ENCODE data around the gene SLC26A11. TPM values are rescaled to one million over a fixed set of nuclear protein-coding genes. Genes with fewer than 3 reads are reported as not detected.

SLC26A11 gene
- total RNA-seq, 3 donors from 2014 or later = 13.8 to 18.1 (median 14.0) TPM

GRCh38 chr17:80264205-80265075, 44.2 kb downstream of the SLC26A11 start:
- no peak overlapping the region for H3K4me3 ChIP-seq
- DNase-seq = peak; percentile 41 to 87 (median 65)
- ATAC-seq = no peak
- TF ChIP-seq, protein P1, sequence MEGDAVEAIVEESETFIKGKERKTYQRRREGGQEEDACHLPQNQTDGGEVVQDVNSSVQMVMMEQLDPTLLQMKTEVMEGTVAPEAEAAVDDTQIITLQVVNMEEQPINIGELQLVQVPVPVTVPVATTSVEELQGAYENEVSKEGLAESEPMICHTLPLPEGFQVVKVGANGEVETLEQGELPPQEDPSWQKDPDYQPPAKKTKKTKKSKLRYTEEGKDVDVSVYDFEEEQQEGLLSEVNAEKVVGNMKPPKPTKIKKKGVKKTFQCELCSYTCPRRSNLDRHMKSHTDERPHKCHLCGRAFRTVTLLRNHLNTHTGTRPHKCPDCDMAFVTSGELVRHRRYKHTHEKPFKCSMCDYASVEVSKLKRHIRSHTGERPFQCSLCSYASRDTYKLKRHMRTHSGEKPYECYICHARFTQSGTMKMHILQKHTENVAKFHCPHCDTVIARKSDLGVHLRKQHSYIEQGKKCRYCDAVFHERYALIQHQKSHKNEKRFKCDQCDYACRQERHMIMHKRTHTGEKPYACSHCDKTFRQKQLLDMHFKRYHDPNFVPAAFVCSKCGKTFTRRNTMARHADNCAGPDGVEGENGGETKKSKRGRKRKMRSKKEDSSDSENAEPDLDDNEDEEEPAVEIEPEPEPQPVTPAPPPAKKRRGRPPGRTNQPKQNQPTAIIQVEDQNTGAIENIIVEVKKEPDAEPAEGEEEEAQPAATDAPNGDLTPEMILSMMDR (IDR thresholded peaks at IDR 0.05) = no peak
- intact Hi-C loops (cut with DNase I, micrococcal nuclease) = no loop called here
- no peaks in the 10 kb centered on the region for H3K9me3 ChIP-seq
- peaks cover 32% of the 10 kb centered on the region for H3K4me1 ChIP-seq (ENCODE audit: low read depth)
- H3K36me3 ChIP-seq (ENCODE audit: low read depth) = no peaks in the 10 kb centered on the region

GRCh38 chr17:80265205-80266068, 45.2 kb downstream of the SLC26A11 start:
- no peaks in the 10 kb centered on the region for H3K9me3 ChIP-seq
- no peaks in the 10 kb centered on the region for H3K36me3 ChIP-seq (ENCODE audit: low read depth)
- intact Hi-C loops (cut with DNase I, micrococcal nuclease) = no loop called here
- DNase-seq (peak in 1 of 3 donors; percentile 36), ATAC-seq (no peak)
- H3K4me3 ChIP-seq = no peak overlapping the region
- TF ChIP-seq, protein P1 (IDR thresholded peaks at IDR 0.05) = no peak
- peaks cover 28% of the 10 kb centered on the region for H3K4me1 ChIP-seq (ENCODE audit: low read depth)

DNA sequence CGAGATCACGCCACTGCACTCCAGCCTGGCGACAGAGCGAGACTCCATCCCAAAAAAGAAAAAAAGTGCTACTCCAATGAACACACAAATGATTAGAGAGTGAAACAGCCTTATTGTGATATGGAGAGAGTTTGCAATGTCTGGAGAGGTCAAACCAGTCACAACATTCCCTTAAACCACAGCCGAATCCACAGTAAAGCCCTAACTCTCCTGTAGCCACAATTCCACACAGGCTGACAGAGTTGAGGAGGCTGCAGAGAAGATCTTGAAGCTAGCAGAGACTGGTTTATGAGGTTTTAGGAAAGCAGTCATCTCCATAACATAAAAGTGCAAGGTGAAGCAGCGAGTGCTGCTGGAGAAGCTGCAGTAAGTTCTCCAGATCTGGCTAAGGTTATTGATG, 47.2 kb downstream of the SLC26A11 start:
- no peak overlapping the region for H3K4me3 ChIP-seq
- intact Hi-C loops (cut with DNase I, micrococcal nuclease) = no loop called here
- H3K36me3 ChIP-seq (ENCODE audit: low read depth) = no peaks in the 10 kb centered on the region
- H3K4me1 ChIP-seq (ENCODE audit: low read depth) = peaks cover 17% of the 10 kb centered on the region
- no peaks in the 10 kb centered on the region for H3K9me3 ChIP-seq
- DNase-seq = no peak
- ATAC-seq = no peak
- TF ChIP-seq, protein P1 (IDR thresholded peaks at IDR 0.05) = no peak

DNA sequence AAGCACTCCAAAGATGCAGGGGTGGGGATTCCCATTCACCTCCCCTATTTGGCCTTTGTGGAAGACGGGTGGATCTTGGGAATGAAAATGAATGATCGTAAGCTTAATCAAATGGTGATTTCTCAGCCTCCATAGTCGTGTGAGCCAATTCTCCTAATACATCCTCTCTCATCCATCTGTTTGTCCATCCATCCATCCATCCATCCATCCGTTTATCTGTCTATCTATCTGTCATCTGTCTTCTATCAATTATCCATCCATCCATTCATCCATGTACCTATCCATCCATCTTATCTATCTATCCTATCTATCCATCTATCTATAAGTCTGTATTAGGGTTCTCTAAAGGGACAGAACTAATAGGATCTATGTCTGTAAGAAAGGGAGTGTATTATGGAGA, 48.2 kb downstream of the SLC26A11 start:
- Histone ChIP-seq H3K4me1 (ENCODE audit: low read depth) (peaks cover 7% of the 10 kb centered on the region), H3K36me3 (ENCODE audit: low read depth) (no peaks in the 10 kb centered on the region), H3K4me3 (no peak overlapping the region), H3K9me3 (no peaks in the 10 kb centered on the region)
- intact Hi-C loops (cut with DNase I, micrococcal nuclease) = no loop called here
- TF ChIP-seq, protein P1 (IDR thresholded peaks at IDR 0.05) = no peak
- DNase-seq = no peak
- ATAC-seq = no peak

- TF ChIP-seq, protein P1 (IDR thresholded peaks at IDR 0.05) = no peak
These were observed 49.2 kb downstream of the SLC26A11 start for GRCh38 chr17:80269405-80269807.

More at GRCh38 chr17:80269405-80269807, 49.2 kb downstream of the SLC26A11 start:
- Histone ChIP-seq H3K9me3 (no peaks in the 10 kb centered on the region), H3K4me1 (ENCODE audit: low read depth) (peaks cover 2% of the 10 kb centered on the region), H3K4me3 (no peak overlapping the region), H3K36me3 (ENCODE audit: low read depth) (no peaks in the 10 kb centered on the region)
- ATAC-seq = no peak
- intact Hi-C loops (cut with DNase I, micrococcal nuclease) = no loop called here
- no peak for DNase-seq

Measured in mucosa of descending colon (tissue), 3 donors.